Ishikawa (cell line): ENCODE measurements around the gene METTL25.

Experiments
- CEBPB ChIP-seq: IDR thresholded peaks from 2 replicates; pipeline ENCODE4 v1.6.1; 2012
- CREB1 ChIP-seq: IDR thresholded peaks from 2 replicates; pipeline ENCODE4 v1.6.1; 2012; ENCODE audit warnings: low read depth
- EGR1 ChIP-seq: IDR thresholded peaks from 2 replicates; pipeline ENCODE4 v1.6.1; 2012
- EP300 ChIP-seq: IDR thresholded peaks from 2 replicates; pipeline ENCODE4 v1.6.1; 2012; ENCODE audit warnings: borderline replicate concordance
- FOXM1 ChIP-seq: IDR thresholded peaks from 2 replicates; pipeline ENCODE4 v1.6.1; 2012; ENCODE audit warnings: low read depth, borderline replicate concordance
- MAX ChIP-seq: IDR thresholded peaks from 2 replicates; pipeline ENCODE4 v1.6.1; 2012
- NFIC ChIP-seq: IDR thresholded peaks from 2 replicates; pipeline ENCODE4 v1.6.1; 2012
- RAD21 ChIP-seq: IDR thresholded peaks from 2 replicates; pipeline ENCODE4 v1.6.1; 2012; ENCODE audit warnings: low read depth
- TAF1 ChIP-seq: IDR thresholded peaks from 2 replicates; pipeline ENCODE4 v1.6.1; 2012; ENCODE audit warnings: low read depth, mild to moderate bottlenecking
- TCF12 ChIP-seq: IDR thresholded peaks from 2 replicates; pipeline ENCODE4 v1.6.1; 2012; ENCODE audit warnings: low read depth
- TEAD4 ChIP-seq: IDR thresholded peaks from 2 replicates; pipeline ENCODE4 v1.6.1; 2012
- USF1 ChIP-seq: IDR thresholded peaks from 2 replicates; pipeline ENCODE4 v1.6.1; 2012
- YY1 ChIP-seq: IDR thresholded peaks from 2 replicates; pipeline ENCODE4 v1.6.1; 2012; ENCODE audit warnings: low read depth
- ZBTB7A ChIP-seq: IDR thresholded peaks from 2 replicates; pipeline ENCODE4 v1.6.1; 2012; ENCODE audit warnings: low read depth
- TF ChIP-seq, protein P1 (sequence below): IDR thresholded peaks from 2 replicates; pipeline ENCODE4 v1.6.1; 2012; ENCODE audit warnings: low read depth, mild to moderate bottlenecking

Gene METTL25

DNA sequence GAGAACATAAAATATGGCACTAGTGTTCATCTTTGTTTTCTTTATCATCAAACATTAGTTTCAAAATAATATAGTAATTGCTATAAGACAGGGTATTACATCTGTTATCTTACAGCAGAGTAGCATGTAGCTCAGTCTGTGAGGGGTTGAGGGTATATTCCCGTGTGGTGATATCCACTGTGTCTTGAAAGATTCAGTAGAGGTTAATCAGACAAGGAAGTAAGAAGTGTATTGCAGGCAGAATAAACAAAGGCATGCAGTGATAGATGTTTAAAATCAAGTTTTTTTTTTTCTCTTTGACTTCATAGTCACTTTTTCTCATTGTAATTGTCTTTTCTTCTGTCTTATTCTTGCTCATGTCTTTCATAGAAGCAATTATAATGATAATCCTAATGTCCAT is 48.3 kb downstream of the METTL25 start:
- TF ChIP-seq EP300, result no peak
- no peak for TF ChIP-seq CREB1
- TF ChIP-seq, protein P1, sequence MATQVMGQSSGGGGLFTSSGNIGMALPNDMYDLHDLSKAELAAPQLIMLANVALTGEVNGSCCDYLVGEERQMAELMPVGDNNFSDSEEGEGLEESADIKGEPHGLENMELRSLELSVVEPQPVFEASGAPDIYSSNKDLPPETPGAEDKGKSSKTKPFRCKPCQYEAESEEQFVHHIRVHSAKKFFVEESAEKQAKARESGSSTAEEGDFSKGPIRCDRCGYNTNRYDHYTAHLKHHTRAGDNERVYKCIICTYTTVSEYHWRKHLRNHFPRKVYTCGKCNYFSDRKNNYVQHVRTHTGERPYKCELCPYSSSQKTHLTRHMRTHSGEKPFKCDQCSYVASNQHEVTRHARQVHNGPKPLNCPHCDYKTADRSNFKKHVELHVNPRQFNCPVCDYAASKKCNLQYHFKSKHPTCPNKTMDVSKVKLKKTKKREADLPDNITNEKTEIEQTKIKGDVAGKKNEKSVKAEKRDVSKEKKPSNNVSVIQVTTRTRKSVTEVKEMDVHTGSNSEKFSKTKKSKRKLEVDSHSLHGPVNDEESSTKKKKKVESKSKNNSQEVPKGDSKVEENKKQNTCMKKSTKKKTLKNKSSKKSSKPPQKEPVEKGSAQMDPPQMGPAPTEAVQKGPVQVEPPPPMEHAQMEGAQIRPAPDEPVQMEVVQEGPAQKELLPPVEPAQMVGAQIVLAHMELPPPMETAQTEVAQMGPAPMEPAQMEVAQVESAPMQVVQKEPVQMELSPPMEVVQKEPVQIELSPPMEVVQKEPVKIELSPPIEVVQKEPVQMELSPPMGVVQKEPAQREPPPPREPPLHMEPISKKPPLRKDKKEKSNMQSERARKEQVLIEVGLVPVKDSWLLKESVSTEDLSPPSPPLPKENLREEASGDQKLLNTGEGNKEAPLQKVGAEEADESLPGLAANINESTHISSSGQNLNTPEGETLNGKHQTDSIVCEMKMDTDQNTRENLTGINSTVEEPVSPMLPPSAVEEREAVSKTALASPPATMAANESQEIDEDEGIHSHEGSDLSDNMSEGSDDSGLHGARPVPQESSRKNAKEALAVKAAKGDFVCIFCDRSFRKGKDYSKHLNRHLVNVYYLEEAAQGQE, result no peak
- no peak for TF ChIP-seq TAF1
- no peak for TF ChIP-seq RAD21

DNA sequence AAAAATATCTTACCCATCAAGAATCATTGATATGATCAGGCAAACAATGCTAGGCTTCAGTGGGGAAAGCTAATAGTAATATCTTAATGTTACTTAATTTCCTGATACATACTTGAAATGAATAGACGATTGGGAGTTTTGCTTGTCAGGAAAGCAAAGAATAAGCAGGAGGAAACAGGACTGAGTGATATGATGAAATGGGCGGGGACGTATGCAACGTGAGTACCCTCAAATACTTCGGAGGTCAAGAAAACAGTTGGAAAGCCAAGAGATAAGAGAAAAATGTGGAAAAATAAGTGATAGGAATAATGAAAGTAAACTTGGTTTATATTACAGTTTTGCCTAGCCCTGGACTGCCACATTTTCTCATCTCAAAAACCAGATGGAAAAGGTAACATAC is 49.2 kb downstream of the METTL25 start:
- TF ChIP-seq RAD21 (no peak), NFIC (no peak), MAX (no peak), TAF1 (no peak), USF1 (no peak), EGR1 (no peak), CREB1 (no peak)

- TF ChIP-seq, protein P1, result no peak
- no peak for TF ChIP-seq RAD21
- TF ChIP-seq YY1, result no peak
- TF ChIP-seq MAX, result no peak
- no peak for TF ChIP-seq NFIC
- no peak for TF ChIP-seq EGR1
- TF ChIP-seq USF1, result no peak
- TF ChIP-seq ZBTB7A, result no peak
- TF ChIP-seq FOXM1, result no peak
- no peak for TF ChIP-seq TEAD4
- no peak for TF ChIP-seq CEBPB
- TF ChIP-seq TAF1, result no peak
- no peak for TF ChIP-seq EP300
Observed at GRCh38 chr12:82408844-82409243, 50.5 kb downstream of the METTL25 start.

DNA sequence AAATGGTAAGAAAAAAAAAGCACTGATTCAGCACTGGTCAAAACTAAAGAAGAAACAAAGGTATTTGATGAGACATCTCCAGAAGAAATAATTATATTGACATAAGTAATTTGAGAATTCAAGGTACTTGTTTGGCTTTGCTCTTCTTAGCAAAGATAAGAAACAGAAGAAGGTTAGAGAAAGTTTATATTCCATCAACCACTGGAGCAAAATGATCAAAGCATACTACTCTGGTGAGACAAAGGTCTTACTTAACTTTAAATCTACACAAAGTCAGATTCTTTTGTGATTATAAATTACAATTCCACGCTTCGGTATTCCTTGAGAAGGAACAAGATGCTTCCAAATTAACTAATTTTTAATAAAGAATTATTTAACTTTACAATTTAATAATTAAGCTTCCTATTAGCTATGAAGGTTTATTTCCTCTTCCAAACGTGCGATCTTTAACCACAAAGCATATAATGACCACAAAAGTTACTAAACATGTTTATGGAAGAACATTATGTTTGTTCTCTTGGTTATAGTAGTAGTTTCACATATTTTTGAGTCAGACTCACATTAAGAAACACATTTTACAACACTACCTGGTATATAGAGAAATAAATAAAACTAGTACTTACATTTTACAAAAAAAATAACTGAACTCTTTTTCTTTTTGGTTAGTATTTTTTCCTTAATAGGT is 53.4 kb downstream of the METTL25 start:
- TF ChIP-seq TEAD4, result no peak
- no peak for TF ChIP-seq NFIC
- TF ChIP-seq, protein P1, result no peak
- TF ChIP-seq TAF1, result no peak
- no peak for TF ChIP-seq FOXM1
- no peak for TF ChIP-seq RAD21
- no peak for TF ChIP-seq CEBPB
- TF ChIP-seq MAX, result no peak
- no peak for TF ChIP-seq USF1
- TF ChIP-seq TCF12, result no peak
- TF ChIP-seq EGR1, result no peak
